Measurements from ENCODE around the gene HSPH1.

DNA sequence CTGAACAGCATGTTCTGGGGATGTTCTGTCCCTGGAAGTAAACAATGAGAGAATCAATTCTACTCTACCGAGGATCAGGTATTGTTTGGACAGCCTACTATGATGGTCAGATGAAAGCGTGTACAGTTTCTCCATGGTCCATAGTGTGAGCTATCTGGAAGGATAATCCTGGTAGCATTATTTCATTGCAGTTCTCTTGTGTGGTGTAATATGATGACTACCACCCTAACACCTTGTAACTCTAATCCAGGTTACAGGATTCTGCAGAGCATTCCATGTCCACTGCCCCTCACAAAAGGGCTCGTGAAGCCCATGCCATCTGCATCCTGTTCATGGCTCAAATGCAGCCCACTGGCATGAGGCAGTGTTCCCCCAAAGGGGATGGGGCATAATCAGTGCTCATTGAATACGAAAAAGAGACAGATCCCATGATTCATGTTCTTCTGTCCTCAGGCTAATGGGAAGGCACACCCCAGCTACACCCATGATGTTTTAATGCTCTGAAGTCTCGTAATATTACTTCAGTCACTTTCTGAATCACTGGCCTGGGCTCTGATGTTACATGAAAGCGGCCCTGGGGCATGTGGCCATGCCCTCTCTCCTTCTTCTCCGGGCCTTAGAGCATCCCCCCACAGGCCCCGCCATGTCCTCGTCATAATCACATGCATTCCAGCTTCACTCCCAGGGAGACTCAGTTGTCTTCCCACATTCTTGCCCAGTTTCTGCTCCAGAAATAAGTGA lies 68.4 kb downstream of the HSPH1 start:
- TF ChIP-seq, protein P1, sequence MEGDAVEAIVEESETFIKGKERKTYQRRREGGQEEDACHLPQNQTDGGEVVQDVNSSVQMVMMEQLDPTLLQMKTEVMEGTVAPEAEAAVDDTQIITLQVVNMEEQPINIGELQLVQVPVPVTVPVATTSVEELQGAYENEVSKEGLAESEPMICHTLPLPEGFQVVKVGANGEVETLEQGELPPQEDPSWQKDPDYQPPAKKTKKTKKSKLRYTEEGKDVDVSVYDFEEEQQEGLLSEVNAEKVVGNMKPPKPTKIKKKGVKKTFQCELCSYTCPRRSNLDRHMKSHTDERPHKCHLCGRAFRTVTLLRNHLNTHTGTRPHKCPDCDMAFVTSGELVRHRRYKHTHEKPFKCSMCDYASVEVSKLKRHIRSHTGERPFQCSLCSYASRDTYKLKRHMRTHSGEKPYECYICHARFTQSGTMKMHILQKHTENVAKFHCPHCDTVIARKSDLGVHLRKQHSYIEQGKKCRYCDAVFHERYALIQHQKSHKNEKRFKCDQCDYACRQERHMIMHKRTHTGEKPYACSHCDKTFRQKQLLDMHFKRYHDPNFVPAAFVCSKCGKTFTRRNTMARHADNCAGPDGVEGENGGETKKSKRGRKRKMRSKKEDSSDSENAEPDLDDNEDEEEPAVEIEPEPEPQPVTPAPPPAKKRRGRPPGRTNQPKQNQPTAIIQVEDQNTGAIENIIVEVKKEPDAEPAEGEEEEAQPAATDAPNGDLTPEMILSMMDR (IDR thresholded peaks at IDR 0.05): no peak
- TF ChIP-seq POLR2AphosphoS5 (IDR thresholded peaks at IDR 0.05; ENCODE audit: low read depth, low read length) (no peak), REST (IDR thresholded peaks at IDR 0.05; ENCODE audit: insufficient read depth in 1 of 2, low read depth in 2 of 2, low read length in 1 of 2) (no peak), TCF7L2 (IDR thresholded peaks at IDR 0.05; ENCODE audit: low read depth, low read length) (no peak)

All from Panc1 (cell line).